Germinal center (tissue), 1 donor: ENCODE measurements around the gene EIF5B.

ENCODE experiments used
- DNase-seq: peaks from one replicate; pipeline ENCODE4 v3.0.0; 2012; ENCODE audit warnings: mixed read lengths, low spot score

EIF5B gene

GRCh38 chr2:99414566-99414965 lies 77.4 kb downstream of the EIF5B start:
- no peak for DNase-seq

- no peak for DNase-seq
These were observed 80.2 kb downstream of the EIF5B start for GRCh38 chr2:99417396-99417795.

- DNase-seq, result no peak
These were observed 82.8 kb downstream of the EIF5B start for GRCh38 chr2:99420031-99420430.

- DNase-seq, result no peak
These were observed 83.6 kb downstream of the EIF5B start for GRCh38 chr2:99420751-99421299.

GRCh38 chr2:99421469-99421868 lies 84.3 kb downstream of the EIF5B start:
- DNase-seq, result no peak

DNA sequence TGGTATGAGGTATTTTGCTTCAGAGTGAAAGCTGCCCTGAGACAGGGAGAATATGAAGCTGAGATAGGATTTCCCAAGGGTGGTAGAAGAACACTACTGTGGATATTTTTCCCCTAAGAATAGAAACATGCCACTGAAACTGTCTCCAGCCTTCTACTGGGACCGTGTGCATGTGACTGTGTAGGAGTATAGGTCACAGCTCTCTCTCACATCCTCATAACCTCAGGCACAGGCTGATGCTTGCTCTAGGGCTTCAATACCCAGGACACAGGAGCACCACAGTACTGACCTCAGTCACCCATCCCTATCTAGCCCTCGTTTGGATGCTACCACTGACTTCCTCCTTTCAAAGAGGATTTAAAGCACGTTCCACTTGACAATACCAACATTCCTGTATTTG lies 85.4 kb downstream of the EIF5B start:
- no peak for DNase-seq

DNA sequence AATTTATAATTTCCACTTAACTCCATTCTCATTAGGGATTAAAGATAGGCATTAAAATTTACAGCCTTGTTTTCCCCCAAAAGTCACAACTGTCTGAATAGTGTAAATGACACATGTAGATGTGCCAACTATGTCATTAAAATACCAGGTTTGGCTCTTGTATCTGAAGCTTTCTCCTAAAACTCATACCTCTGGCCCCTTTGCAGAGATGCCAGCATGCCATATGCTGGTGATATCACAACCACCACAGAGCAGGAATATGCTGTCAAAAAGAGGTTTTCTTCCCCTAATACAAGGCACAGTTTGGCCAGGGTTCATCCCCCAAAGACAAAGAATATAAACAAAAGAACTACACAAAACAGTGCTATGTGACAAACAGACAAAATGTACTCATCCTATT lies 87.2 kb downstream of the EIF5B start:
- no peak for DNase-seq

DNA sequence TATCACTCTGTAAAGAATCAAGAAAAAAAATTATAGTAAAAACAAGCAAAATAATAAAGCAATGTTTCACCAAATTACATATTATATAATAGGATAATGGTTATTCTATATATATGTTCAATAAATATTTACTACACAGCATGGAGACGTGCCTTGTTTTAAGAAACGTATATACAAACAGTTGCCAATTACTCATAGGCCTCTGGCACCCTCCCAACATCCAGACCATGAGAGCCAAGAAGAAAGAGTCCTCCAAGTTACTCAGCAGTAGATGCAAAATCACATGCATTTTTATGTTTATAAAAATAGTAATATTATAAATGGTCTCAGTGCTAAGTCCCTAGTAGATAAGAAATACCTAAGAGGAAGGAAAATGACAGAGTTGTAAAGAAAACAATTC lies 87.8 kb downstream of the EIF5B start:
- DNase-seq, result no peak

DNA sequence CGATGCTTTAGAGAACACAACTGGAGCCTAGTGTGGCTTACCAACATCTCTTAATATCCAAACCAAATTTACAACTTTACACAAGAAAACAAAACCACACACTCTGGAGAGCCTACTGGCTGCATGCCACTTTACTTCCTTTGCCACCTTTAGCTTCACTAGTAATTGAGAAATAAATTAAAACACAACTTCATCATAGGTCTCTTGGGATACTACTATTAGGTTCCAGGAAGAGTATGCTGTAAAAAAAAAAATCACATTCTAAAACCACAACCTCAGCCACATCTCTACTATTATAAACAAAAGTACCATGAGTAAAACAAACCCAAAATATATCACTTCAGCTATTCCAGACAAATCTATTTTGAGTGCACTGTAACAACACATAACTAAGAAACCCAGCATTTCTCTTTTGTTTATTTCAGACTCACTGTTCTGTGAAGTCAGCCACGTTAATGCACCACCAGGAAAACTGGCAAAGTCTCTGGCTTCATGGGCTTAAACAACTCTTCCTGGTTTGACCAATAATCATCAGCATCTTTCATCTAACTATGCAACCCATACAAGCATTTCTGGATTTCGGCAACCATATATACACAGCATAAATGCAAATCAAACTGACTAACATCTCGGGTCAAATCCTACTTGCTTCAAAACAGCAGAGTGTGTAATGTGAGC lies 93.6 kb downstream of the EIF5B start:
- DNase-seq, result no peak

DNA sequence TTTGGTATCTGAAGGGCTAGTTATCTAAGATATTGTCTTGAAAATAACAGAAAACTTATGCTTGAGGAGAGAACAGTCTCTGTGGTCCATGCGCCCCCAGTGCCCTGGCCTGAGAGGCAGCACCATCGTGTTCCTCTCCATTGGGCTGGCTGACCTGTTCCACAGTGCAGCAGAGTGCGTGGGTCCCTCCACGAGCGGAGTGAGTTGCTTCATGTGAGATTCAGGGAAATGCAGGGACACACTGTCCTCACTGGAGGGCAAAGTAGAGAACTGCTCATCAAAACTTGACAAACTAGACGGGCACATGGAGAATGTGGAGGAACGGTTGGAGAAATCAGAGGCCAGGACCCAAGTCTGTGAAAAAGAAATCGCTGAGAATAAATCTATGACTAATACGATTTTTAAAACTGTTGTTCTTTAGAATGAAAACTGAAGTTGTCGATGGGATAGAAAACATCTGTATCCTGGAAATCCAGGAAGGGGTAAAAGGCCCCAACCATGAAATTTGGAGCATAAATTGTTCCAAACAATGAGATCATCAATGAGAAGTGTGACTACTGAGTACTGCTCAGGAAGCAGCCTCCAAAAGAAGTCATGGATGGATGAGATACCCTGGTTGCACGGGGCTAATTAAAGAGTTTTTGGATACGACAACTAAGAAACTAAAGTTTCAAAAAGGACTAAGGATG lies 94.5 kb downstream of the EIF5B start:
- DNase-seq, result no peak

GRCh38 chr2:99433340-99433739 lies 96.2 kb downstream of the EIF5B start:
- no peak for DNase-seq

- DNase-seq, result no peak
These were observed 99.7 kb downstream of the EIF5B start for GRCh38 chr2:99436874-99437273.

DNA sequence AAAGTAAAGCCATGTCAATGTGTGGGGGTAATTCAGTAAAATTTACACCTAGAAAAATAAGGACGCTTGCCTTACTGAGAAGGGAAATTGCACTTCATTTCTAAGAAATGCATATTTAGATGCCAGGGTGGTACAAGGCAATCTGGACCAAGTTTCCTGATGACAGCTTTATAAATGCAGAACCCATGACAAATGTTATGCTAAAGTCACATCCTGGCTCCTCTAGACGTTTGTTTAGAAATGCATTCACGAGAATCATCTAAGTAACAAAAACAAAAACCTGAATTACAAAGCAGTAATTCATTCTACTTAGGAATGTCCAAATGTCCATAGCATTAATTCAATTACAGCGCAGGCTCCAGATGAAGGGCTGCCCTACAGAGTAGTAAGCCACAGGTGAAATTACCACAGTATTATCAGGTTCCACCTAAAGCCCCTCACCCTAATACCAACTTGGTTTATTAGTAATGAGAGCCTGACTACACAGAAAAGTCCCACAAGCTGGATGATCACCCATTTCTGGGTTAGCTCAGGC lies 102.8 kb downstream of the EIF5B start:
- DNase-seq, result no peak

DNA sequence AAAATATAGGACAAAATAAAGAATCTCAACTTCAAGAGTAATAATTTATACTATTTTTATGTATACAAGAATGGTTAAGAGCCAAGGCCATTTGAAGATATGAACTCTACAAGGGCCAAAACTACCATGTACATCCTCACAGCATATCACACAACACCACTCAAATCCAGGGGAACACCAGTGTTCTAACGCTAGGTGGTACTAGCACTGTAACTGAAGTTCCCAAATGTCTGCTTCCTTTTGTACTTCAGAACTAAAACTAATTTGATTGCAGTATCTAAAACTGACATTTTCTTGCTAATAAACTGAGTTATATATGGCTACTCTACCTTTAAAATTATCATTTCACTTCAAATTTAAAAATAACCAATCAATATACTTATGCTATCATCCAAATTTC lies 105.6 kb downstream of the EIF5B start:
- DNase-seq, result no peak

- DNase-seq, result no peak
These were observed 107.0 kb downstream of the EIF5B start for GRCh38 chr2:99444222-99444621.

GRCh38 chr2:99445065-99445464 lies 107.9 kb downstream of the EIF5B start:
- DNase-seq, result no peak

DNA sequence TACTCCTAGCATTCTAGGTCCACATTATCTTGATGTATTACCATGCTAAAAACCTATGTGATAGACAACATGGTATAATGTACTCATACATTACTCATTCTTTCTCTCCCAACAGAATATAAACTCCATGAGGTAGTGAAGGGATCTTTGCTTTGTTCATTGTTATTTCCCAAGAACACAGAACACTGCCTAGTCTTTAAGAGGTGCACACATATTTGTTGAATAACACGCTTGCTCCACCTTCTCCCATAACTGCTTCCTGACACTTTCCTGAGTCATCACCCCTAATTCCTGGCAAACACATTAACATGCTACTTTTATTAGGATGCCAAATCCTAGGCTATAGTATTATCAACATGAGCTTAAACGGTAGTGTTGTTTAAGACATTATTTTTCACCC lies 111.4 kb downstream of the EIF5B start:
- no peak for DNase-seq

DNA sequence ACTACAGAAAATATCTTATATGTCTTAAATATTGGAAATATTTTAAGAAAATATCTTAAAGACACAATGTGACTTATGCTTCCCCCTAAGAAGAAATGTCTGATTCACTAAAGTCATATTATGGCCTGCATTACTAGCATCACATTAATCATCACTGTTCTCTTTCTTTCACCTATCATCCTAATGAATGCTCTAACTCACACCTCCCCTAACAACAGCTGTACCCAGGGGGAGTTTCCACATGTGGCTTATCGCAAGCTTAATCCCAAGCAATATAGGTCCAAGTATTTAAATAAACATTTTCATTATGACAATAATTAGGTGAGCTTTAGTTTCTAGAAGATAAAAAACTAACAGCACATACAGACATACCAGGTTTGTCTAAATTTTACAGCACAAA lies 113.0 kb downstream of the EIF5B start:
- no peak for DNase-seq
